CD4-positive, alpha-beta T cell treated with Interleukin-6 at 100 ng/mL for 8 hours (primary cell): Measurements from ENCODE around the gene GUCA2A.

Experiments used
- DNase-seq: peaks from one replicate; pipeline ENCODE4 v3.0.0-alpha.2; 2020; ENCODE audit warnings: mixed read lengths, low spot score

Gene GUCA2A

DNA sequence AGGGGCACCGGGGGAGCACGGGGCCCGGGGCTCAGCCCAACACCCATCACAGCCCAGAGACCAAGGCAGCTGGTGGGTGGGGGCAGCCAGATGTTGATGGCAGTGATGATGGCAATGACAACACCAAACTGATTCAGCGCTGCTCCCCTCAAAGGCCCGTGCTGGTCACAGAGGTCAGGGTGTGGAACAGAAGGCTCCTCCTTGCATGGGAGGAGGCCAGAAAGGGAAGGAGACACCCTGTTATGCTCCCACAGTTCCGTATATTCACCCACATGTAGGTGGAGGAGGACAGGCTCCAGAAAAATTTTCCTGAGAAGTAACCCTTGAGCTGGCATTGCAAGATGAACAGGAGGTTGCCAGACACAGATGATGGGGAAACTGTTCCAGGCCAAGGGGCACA, 10.9 kb downstream of the GUCA2A start:
- DNase-seq, result no peak

DNA sequence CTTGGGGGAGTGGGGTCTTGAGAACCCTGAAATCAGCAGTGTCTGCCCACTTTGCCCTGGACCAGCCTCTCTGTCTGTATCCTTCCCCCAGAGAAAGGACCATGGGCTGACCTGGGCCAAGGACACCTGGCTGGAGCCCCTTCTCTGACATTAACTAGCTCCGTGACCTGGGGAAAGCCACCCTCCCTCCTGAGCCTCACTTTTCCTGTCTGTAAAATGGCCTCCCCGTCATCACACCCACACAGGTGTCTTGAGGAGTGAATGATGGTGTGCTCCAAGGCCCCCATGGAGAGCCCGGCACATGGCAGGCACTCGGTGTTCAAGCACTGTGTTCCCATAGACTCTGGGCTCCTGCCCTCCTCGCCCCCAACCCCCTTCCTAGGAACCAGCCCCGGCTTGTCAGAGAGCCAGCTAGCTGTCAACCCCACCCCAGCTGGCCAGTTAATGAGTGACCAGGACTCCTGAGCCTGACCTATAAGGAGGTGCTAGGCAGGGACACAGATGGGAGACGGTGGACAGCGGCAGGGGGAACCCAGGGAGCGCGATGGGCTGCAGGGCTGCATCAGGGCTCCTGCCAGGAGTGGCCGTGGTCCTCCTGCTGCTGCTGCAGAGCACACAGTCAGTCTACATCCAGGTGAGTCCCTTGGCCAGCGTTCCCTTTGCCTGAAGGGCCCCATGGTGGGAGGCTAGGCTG, 11.5 kb downstream of the GUCA2A start, which contains the start of gene GUCA2B:
GUCA2B (plus strand) TSS at position 504 of the 694 bp plus-strand sequence; CDS start at position 545, 41 bp downstream.
- DNase-seq, result no peak

DNA sequence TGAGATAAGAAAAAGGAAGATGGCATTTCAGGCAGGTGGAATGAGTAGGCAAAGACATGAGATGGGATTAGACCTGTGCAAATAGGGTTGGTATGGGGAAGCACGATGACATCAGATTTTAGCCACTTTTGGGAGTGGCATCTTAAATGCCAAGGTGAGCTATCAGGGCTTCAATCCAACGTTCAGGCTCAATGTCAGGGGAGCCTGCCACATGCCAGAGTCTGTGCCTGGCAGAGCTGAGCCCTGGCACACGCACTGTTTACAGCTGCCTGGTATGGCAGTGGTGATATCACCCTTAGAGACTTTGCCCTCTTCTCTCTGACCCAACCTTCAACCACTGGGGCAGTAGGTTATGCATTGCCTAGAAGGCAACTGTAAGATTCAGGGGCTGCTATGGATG, 12.4 kb downstream of the GUCA2A start:
- no peak for DNase-seq

DNA sequence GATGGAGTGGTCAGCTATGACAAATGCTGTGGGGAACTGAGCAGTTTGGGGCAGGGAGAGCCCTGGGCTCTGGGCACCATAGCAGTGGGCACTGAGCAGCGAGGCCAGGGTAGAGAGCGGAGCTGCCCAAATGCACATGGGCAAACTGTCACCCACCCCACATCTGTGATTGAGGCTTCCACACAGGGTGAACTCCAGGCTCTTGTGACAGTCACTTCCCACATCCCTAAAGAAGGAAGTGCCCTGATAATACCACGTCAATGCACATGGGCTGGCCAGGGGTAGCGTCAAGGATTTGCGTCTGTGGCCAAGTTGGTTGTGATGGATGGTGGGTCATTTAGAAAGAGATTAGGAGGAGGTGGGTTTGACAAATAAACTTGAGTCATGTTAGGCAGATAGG, 13.9 kb downstream of the GUCA2A start:
- DNase-seq, result no peak

DNA sequence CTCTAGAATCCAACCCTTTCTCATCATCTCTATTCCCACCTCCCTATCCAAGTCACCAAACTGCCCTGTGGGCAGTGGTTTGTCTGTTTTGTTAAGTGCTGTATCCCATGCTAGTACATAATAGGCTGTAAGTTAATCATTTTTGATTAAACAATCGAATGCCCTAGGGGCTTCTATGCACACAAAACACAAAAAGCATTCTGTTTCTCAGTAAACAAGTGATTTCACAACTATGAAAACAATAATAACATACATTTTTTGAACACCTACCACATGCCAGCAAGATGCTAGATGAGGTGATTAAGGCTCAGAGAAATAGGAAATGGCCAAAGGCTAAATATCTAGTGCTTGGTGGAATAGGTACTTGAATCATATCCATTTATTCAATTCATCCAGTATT, 16.4 kb downstream of the GUCA2A start:
- no peak for DNase-seq

DNA sequence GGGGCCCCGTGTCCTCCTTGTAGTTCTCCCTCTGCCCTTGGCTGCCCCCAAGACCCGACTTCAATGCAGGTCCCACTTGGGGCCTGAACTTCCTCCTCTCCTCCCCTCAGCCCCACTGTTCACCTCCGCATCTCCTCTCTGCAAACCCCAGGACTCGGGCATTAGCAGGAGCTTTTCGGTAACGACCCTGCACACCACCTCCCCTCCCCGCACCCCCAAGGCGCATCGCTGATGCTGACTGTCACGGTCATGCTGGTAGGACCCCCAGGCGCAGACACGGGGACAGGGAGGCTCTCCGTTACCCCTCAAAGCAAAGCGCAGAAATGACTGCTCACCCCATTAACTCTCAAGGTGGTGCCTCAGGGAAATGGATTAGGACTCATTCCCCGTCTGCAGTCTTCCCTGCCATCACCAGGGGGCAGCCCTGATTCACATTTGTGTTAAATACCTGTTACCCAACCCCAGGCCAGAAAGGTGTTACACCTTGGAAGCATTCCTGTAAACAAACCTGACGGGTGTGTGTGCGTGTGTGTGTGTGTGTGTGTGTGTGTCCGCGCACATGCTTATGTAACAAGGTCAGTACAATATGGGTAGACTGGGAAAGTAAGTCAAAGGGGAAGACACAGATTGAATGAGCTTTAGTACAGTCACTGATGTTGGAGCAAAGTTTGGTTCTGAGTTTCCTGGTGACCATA, 17.8 kb downstream of the GUCA2A start:
- peak; percentile 55 for DNase-seq

DNA sequence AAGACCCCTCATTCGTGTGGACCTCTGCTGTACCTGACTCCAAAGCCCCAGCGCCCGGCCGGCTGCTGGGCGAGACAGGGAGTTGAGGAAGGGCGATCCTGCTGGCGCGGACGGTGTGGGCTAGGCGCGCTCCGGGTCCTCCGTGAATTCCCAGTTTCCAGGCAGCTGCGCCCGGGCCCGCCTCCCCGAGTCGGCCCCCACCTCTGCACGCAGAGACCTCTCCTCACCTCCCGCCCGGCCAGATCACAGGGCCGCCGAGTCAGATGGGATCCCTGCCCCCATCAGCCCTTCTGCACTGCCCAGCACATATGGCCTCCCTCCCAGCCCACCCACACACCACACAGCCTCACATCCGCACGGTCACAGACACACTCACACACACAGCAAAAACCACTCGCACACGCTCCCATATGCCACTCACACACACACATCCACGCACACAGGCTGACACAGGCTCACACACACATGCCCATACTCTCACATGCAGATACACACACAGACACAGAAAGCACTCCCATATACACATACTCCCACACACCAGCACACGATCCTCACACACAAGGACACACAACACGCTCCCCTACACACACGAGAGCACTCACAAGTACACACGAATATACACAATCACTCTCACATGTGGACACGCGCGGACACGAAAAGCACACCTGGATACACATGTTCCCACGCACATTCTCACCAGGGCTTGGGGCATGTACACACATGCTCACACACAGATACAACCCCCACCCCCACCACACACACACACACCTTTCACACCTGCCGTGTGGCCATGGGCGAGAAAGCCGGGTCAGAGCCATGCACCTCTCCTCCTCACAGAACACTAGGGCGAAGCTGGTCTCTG, 18.6 kb downstream of the GUCA2A start:
- DNase-seq, result no peak

DNA sequence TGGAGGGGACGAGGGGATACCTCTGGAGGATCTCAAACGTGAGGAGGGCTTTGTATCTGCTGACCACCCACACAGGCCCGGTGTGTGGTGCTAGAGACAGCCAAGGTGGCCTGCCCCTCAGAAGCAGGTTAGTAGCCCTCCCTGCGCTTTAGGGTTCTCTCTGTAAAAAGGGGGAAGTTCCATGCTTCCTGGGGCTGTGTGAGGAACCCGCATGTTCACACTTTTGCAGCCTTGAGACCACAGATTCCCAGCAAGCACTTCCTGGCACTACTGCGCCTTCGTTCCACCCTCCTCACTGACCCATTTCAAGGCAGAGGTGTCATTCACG, 19.2 kb downstream of the GUCA2A start:
- no peak for DNase-seq

DNA sequence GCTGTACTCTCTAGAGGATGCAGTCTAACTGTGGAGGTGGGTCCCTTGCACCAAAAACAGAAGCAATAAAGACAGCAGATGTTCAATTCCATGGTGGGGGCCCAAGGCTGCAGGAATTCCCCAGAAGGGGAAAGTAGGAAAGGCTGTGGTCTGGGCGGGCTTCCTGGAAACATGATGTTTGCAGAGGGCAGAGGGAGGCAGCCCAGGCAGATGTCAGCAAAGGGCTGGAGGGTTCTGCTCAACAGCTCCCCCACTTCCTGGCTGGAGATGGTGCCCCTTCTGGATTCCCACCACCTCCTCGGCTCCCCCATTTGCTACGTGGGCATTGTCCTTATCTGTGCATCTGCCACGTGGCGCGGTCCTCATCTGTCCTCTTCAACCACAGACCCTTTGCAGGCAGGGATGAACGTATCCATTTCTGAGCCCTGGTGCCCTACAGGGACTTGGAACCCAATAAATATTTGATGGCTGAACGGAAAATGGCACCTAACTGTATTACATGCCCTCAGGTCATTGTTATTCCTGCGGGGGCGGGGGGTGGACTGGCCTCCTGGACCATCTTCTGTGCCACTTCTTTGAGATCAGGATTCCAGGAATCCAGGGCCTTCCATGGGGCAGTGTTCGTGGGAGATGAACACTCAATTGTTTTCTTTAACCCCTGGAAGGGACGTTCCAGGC, 19.7 kb downstream of the GUCA2A start:
- no peak for DNase-seq

DNA sequence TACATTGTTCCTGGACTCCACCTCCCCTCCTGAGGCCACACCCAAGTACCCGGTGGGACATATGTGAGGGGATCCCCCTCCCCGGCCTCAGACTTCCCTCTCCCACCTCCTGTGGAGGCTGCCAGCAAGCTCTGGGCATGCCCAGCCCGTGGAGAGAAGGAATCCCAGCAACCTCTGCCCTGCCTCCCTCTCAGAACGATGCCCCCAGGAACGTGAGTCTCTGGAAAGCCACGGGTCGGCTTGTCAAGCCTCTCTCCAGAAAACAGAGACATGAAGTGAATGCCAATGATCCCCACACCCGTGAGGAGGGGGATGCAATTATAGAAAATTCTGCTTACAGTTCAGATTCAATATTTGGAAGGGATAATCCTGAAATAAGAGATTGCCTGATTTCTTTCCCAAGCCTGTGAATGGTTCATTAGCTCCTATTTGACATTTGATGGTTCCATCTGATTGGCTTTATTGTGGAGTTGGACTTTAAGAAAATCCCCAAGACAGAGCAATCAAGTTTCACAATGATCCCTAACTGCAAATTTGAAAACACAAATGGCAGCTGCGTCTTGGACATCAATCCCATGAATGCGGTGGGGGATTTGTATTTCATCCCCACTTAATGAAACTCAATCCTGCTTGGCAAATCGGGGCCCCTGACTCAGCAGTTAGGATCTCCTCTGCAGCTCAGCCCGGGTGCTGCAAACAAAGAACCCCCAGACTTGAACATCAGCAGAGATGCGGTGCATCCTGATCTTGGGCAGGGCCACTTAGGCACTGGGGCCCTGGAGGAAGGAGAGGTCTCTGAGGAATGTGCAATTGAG, 20.4 kb downstream of the GUCA2A start:
- DNase-seq, result no peak

DNA sequence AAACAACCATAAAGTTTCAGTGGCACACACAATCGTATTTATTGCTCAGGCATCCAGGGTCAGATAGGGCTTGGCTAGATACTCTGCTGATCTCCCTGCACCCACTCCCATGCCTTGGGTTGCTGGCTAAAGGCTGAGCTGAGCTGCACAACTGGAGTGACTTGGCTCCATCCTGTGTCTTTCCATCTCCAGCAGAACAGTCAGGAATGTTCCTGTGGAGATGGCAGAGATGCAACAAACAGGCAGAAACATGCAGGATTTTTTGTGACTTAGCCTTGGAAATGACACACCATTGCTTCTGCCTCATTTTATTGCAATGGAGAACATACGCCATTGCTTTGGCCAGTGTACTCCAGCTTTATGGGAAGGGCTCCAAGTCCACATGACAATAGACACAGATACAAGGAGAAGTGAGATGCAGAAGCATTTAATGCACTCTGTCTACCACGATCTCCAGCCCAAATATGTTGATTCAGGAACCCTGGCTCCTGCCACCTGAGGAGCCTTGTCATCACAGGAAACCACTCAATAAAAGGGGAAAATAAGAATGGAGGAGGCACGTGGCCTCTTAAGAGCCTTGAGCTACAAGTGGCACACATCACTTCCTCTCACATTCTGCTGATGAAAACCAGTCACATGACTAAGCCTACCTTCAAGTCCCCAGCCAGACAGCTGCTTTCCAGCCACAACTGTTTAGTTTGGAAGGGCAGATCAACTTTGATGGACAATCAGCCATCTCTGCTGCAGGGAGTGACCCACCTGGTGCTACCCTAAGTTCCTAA, 21.5 kb downstream of the GUCA2A start:
- no peak for DNase-seq

DNA sequence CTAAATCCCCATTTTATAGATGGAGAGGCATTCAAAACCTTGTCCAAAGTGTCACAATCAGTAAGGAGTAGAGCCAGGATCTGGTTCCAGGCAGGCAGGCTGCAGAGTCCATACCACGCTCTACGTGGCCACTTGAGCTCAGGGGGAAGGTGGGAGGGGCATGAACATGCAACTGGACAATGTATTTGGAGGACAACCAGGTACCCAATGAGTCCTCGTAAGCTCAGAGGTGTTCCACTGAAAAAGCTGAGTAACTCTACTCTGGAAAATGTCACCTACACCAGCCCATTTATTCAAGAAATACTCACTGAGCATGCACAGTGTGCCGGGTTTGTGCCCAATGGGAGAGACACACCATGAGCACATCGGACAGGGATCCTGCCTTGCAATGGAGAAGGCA, 22.6 kb downstream of the GUCA2A start:
- DNase-seq, result no peak

DNA sequence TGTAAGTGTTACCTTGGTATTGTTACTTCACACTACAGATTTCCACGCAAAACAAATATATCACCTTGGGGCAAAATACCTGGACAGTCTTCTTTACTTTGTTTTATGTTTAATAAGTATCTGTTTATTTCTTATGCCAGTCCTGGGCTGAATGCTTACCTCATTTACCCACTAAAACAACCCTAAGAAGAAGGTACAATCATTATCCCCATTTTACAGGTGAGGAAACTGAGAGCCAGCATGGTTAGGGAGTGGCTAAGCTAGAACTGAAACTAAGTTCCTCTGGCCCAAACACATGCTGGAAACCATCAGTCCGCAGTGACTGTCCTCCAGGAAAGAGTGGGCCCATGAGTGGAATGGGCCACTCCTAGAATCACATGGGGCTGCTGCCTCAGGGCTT, 24.4 kb downstream of the GUCA2A start:
- no peak for DNase-seq

DNA sequence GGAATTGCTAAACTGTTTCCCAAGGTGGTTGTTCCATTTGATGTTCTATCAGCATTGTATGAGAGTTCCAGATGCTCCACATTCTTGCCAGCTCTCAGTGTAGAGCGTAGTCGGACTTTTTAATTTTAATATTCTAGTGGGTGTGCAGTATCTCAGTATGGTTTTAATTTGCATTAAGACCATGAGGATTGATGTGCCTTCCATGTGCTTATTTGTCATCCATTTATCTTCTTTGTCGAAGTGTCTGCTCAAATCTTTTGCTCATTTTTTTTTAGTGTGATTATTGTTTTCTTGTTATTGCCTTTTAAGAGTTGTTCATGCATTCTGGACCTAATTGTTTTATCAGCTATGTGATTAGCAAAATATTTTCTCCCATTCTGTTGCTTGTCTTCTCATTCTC, 25.1 kb downstream of the GUCA2A start:
- DNase-seq, result no peak

DNA sequence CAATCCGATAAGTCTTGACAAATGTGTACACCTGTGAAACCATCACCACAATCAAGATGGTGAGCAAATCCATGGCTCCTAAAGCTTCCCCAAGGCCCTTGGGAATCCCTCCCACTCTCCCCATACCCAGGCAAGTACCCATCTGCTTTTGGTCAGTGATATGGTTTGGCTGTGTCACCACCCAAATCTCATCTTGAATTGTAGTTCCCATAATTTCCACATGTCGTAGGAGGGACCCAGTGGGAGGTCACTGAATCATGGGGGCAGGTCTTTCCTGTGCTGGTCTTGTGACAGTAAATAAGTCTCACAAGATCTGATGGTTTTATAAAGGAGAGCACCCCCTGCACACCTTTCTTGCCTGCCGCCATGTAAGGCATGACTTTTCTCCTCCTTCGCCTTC, 26.0 kb downstream of the GUCA2A start:
- no peak for DNase-seq

DNA sequence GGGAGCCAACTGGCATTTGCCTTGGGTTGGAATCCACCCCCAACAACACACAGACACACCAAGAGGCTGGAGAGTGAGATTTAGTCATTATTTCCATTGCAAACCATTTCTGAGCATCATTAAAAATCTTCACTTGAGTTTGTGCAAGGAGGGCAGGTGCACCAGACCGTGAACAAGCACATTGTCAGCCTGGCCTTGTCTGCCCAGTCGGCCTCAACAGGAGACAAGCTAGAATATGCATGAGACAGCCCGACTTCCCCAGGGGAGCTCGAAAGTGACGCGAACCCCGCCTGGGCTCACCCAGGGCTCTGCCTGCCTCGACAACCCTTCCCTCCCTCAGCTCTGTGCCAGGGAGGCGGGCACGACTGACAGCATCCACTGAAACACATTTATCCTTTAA, 26.8 kb downstream of the GUCA2A start:
- no peak for DNase-seq

DNA sequence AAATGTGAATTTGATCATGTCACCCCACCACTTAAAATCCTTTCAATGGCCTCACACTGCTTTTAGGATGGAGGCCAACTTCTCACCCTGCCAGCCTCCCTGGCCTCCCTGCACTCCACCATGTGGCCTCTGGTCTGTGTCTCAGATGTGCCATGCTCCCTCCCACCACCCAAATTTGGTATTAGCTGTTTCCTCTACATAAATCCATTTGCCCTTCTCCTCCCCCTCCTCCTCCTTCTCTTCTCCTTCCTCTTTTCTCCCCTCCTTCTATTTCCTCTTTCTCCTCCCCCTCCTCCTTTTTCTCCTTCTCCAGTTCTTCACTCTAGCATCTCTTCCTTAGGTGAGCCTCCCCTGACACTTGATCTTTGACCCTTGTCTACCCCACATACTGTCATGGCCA, 28.1 kb downstream of the GUCA2A start:
- no peak for DNase-seq

DNA sequence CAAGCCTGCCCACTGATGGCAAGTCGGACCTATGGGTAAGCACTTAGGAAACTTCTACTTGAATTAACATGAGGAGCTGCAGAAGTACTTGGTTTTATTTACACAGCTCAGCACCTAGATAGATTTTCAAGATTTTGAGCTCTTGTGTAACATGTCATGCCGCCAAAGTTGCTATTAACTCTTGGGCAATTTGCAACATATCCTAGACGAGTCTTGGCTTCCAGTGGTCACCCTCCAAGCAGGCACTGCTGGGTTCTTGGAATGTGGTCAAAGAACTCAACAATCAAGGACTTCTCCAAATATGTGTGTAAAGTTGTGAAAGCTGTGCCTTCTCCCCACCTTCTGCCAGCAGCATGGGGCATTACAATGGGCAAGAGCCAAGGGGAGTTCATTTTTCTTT, 29.1 kb downstream of the GUCA2A start:
- DNase-seq, result no peak

DNA sequence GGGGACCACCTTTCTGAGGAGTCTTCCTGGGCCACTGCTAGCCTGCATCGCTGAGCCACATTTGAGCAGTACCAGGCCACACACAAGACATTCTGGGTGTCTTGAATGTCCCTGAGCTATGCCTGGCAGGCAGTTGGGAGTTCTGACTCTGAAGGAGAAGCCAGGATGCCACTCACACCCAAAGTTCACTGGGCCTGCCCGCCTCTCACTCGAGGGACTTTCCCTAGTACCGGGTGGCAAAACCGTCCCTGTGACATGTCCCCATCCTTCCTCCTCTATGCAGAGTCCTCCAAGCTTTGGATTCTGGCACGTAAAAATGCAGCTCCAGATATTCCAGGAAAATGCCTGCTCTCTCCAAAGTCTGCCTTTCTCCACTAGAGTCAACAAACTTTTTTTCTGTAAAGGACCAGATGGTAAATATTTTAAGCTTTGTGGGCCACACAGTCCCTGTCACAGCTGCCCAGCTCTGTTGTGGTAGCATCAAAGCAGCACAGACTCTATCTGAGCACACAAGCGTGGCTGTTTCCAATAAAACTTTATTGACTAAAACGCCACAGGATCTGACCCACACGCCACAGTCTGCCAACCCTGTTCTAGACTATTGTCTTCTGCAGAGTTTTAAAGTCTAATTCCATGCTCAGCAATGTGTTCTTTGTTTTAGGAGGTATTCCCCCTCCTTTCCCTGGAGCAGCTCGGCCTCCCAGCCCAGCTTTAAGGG, 30.6 kb downstream of the GUCA2A start:
- no peak for DNase-seq

DNA sequence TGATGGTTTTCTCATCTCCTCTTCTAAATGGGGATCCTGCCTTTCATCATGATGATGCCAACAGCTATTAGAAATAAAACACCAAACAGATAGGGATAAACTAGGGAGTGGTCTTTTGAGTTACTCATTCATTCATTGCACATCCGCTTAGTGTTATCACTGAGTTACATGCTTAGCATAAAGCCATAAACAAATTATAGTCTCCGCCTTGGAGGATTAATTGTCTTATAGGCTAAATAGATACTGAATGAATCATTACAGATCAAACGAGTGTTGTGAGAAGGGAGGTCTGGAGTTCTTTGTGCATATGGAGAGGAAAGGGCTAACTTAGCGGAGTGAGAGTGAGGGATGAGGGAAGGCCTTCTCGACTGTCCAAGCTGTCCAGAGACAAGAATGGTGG, 31.2 kb downstream of the GUCA2A start:
- no peak for DNase-seq
